ENCODE measurements around the gene NUCB1.

GRCh38 chr19:48963371-48964204, 63.5 kb downstream of the NUCB1 start:
- no peak for TF ChIP-seq CTCF (IDR thresholded peaks at IDR 0.05)
- no peak for TF ChIP-seq SIN3A (IDR thresholded peaks at IDR 0.05; ENCODE audit: borderline replicate concordance, insufficient read depth, low read depth, low read length)
- TF ChIP-seq, protein P1, sequence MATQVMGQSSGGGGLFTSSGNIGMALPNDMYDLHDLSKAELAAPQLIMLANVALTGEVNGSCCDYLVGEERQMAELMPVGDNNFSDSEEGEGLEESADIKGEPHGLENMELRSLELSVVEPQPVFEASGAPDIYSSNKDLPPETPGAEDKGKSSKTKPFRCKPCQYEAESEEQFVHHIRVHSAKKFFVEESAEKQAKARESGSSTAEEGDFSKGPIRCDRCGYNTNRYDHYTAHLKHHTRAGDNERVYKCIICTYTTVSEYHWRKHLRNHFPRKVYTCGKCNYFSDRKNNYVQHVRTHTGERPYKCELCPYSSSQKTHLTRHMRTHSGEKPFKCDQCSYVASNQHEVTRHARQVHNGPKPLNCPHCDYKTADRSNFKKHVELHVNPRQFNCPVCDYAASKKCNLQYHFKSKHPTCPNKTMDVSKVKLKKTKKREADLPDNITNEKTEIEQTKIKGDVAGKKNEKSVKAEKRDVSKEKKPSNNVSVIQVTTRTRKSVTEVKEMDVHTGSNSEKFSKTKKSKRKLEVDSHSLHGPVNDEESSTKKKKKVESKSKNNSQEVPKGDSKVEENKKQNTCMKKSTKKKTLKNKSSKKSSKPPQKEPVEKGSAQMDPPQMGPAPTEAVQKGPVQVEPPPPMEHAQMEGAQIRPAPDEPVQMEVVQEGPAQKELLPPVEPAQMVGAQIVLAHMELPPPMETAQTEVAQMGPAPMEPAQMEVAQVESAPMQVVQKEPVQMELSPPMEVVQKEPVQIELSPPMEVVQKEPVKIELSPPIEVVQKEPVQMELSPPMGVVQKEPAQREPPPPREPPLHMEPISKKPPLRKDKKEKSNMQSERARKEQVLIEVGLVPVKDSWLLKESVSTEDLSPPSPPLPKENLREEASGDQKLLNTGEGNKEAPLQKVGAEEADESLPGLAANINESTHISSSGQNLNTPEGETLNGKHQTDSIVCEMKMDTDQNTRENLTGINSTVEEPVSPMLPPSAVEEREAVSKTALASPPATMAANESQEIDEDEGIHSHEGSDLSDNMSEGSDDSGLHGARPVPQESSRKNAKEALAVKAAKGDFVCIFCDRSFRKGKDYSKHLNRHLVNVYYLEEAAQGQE (IDR thresholded peaks at IDR 0.05; ENCODE audit: insufficient read depth in 1 of 2, low read depth in 2 of 2, low read length in 1 of 2): no peak

All from Panc1 (cell line).